AG09319 (cell line): Measurements from ENCODE around the gene VDAC2.

Experiments
- DNase-seq: peaks from one replicate; pipeline ENCODE4 v3.0.0-alpha.2; 2010; ENCODE audit warnings: low read depth; ENCODE audit errors: extremely low read depth
- TF ChIP-seq, protein P1 (sequence below): IDR thresholded peaks from 2 replicates; pipeline ENCODE4 v1.5.1; 2011; ENCODE audit warnings: low read depth, mild to moderate bottlenecking, inconsistent platforms, low read length, moderate library complexity

The VDAC2 gene

DNA sequence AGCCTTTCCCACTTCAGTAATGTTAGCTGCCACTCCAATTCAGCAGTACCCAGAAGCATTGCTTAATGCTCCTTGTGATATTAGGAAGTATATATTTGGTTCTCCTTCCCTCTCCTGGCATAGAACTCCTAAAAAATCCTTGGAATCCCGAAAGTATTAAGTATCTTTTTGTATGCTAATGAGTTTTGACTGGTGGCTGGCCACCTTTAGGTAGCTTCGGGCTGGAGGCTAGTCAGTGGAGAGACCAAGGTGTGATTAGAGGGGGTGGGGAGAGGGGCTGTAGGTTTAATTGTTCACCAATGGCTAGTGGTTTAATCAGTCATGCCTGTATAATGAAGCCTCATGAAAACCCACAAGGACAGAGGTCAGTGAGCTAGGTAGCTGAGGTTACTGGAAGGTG is 12.9 kb downstream of the VDAC2 start:
- DNase-seq: no peak
- TF ChIP-seq, protein P1, sequence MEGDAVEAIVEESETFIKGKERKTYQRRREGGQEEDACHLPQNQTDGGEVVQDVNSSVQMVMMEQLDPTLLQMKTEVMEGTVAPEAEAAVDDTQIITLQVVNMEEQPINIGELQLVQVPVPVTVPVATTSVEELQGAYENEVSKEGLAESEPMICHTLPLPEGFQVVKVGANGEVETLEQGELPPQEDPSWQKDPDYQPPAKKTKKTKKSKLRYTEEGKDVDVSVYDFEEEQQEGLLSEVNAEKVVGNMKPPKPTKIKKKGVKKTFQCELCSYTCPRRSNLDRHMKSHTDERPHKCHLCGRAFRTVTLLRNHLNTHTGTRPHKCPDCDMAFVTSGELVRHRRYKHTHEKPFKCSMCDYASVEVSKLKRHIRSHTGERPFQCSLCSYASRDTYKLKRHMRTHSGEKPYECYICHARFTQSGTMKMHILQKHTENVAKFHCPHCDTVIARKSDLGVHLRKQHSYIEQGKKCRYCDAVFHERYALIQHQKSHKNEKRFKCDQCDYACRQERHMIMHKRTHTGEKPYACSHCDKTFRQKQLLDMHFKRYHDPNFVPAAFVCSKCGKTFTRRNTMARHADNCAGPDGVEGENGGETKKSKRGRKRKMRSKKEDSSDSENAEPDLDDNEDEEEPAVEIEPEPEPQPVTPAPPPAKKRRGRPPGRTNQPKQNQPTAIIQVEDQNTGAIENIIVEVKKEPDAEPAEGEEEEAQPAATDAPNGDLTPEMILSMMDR: no peak

DNA sequence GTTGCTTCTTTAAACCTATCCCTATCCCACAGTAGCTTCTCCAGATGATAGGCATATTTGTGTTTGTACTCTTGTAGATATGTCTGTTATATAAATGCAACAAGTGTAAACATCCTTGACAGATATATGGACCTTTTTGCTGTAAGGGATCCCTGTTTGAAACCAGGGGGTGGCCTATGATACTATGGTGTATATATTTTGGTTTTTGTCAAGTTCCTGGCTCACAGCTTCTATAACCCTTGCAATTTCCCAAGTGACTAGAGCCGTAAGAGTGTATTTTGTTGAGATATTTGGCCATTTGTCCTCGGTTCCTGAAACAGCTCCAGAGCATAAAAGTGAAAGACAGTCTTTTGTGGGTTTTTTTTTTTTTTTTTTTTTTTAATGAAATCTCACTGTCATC is 15.5 kb downstream of the VDAC2 start:
- no peak for DNase-seq
- TF ChIP-seq, protein P1: no peak

DNA sequence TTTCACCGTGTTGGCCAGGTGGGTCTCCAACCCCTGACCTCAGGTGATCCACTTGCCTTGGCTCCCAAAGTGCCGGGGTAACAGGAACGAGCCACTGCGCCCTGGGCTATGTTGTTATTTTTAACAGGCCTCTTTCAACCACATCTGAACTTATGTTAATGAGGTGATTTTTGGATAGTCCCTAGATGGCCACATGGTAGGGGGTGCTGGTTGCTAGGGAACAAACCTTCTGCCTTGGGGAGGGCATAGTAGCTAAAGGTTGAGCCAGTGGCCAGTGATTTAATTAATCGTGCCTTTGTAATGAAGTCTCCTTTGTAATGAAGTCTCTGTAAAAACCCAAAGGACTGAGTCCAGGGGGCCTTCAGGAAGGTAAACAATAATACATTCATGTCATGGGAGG is 16.1 kb downstream of the VDAC2 start:
- DNase-seq: no peak
- TF ChIP-seq, protein P1: no peak

DNA sequence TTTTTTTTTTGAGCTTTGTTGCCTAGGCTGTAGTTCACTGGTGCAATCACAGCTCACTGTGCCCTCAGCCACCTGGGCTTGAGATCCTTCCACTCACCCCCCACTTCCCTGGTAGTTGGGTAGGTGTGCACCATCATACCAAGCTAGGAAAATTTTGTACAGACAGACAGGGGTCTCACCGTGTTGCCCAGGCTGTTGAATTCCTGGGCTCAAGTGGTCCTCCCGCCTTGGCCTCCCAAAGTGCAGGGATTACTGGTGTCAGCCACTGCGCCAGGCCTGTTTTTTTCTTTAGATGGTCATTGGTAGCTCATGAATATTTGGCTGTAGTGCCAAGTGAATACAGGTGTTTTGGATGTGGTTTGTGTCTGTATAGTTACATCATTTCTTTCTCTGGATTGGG is 17.7 kb downstream of the VDAC2 start:
- TF ChIP-seq, protein P1: no peak
- no peak for DNase-seq

DNA sequence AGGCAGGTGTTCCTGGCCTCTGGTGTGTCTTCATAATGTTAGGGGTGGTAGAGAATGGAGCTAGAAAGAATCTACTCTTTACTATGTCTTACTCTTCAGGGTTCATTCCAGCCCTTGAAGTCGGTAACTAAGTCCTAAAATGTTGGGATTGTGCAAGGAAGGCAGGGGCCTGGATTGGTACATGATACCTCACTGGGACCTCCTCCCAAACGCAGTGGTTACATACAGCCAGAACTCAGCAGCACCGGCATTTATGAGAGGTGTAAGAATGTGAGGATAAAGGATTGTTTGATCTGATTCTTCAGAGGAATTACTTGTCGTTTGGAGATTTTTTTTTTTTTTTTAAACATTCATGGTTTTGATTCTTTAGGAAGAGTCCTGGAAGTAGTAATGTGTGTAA is 18.2 kb downstream of the VDAC2 start:
- TF ChIP-seq, protein P1: no peak

DNA sequence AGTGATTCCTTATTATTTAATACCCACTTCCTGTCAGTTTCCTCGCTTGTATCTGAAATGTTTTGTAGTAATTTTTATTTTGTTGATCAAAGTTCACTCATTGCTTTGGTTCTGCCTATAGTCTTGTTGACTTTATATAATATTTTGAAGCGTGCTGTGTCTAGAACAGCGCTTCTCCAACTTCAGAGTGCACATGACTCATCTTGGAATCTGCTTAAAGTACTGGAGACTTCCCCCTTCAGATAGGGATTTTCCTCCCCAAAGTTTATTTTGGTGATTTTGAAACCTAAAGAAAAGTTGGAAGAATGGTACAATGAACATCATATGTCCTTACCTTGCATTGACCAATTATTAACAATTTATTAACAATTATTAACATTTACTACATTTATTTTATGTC is 19.4 kb downstream of the VDAC2 start:
- no peak for DNase-seq
- TF ChIP-seq, protein P1: no peak

More for the DNA sequence above, 18.2 kb downstream of the VDAC2 start:
- DNase-seq: no peak

DNA sequence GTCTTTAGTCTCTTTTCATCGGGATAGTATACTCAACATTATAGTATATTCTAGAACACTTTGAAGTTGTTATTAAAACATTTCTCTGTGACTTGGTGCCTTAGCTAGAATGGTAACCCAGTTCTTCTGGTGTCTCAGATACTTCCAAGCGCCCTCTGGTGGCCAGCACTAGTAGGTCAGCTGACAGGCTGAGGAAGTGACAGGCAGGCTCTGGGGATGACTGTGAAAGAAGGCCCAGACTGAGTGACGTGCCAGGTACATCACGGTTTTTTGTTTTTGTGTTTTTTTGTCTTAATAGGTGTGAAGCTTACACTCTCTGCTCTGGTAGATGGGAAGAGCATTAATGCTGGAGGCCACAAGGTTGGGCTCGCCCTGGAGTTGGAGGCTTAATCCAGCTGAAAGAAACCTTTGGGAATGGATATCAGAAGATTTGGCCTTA is 20.0 kb downstream of the VDAC2 start:
- peak; percentile 59 for DNase-seq

More for the DNA sequence above, 20.0 kb downstream of the VDAC2 start:
- TF ChIP-seq, protein P1: peak; percentile 94
